GM23338 (cell line): Measurements from ENCODE around the gene UNC5C.

Source experiments
- CREB1 ChIP-seq: fragments of 250-450 bp; sonication (Bioruptor Pico); IDR thresholded peaks from 2 replicates; pipeline ENCODE4 v1.5.0; 2020; ENCODE audit warnings: low read depth, mild to moderate bottlenecking, moderate library complexity
- CTCF ChIP-seq, 2 experiments: fragments of 200-600 bp in 1 of 2; sonication (generic) in 1 of 2; conservative IDR thresholded peaks; 2 replicates each; pipeline versions ENCODE4 v1.5.1 to v1.6.1; 2016 to 2017; ENCODE audit warnings: antibody characterized with exemption in 2 of 2, low read depth in 2 of 2, mild to moderate bottlenecking in 2 of 2, moderate library complexity in 1 of 2
- ETS1 ChIP-seq: IDR thresholded peaks from 2 replicates; pipeline ENCODE4 v1.6.1; 2016; ENCODE audit warnings: antibody characterized with exemption
- EZH2 ChIP-seq: fragments of 200-600 bp; sonication (generic); IDR thresholded peaks from one replicate; pipeline ENCODE4 v1.8.0; 2017; ENCODE audit warnings: antibody characterized with exemption, mild to moderate bottlenecking, low read depth; ENCODE audit not compliant: unreplicated experiment
- EZH2phosphoT487 ChIP-seq: fragments of 200-600 bp; sonication (generic); IDR thresholded peaks from one replicate; pipeline ENCODE4 v1.8.1; 2018; ENCODE audit warnings: antibody characterized with exemption; ENCODE audit not compliant: unreplicated experiment
- JUNB ChIP-seq: IDR thresholded peaks from one replicate; pipeline ENCODE4 v1.6.1; 2016; ENCODE audit warnings: antibody characterized with exemption; ENCODE audit not compliant: unreplicated experiment
- NANOG ChIP-seq: IDR thresholded peaks from 2 replicates; pipeline ENCODE4 v1.6.1; 2016; ENCODE audit warnings: antibody characterized with exemption, borderline replicate concordance
- POLR2AphosphoS5 ChIP-seq: IDR thresholded peaks from 2 replicates; pipeline ENCODE4 v1.6.1; 2016; ENCODE audit warnings: antibody characterized with exemption, low read depth
- REST ChIP-seq: IDR thresholded peaks from one replicate; pipeline ENCODE4 v1.6.1; 2018; ENCODE audit warnings: antibody characterized with exemption; ENCODE audit not compliant: unreplicated experiment
- STAT1 ChIP-seq: IDR thresholded peaks from one replicate; pipeline ENCODE4 v1.6.1; 2016; ENCODE audit warnings: antibody characterized with exemption; ENCODE audit not compliant: unreplicated experiment

DNA sequence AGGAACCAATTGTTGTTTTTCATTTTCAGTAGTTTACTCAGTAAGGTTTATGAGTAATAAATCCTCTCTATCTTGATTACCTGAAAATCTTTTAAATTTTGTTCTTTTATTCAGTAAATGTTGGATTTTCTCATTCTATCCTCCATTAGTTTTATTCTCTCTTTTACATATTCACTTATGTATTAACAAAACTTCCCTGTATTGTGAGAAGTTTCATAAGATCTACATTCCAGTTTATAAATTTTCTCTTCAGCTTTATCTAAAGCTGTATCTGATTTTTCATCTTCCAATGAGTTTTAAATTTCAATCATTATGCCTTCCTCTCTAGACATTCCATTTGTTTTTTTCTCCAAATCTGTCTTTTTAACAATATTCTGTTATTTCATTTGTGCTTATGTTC is 310.2 kb downstream of the UNC5C start:
- no peak for TF ChIP-seq CTCF (conservative IDR thresholded peaks at IDR 0.05; ENCODE audit: low read depth in 2 of 2)
- TF ChIP-seq JUNB, result no peak
- no peak for TF ChIP-seq EZH2
- TF ChIP-seq POLR2AphosphoS5, result no peak
- no peak for TF ChIP-seq REST
- TF ChIP-seq EZH2phosphoT487, result no peak
- no peak for TF ChIP-seq ETS1
- TF ChIP-seq CREB1 (CRISPR knock-in tag), result no peak
- TF ChIP-seq NANOG, result no peak
- no peak for TF ChIP-seq STAT1
